Activated T-helper 1 cell treated with anti-CD3 and anti-CD28 coated beads, Interleukin-12 subunit alpha, Interleukin-12 subunit beta, Interleukin-2, Interleukin-4 antibody, amounts not matched to agents 30 ng/mL and 10 ng/mL and 1 ng/mL, durations not matched to agents 14 hours and 24 hours and 36 hours (primary cell): Measurements from ENCODE around the gene PMPCA. TPM values are rescaled to one million over a fixed set of nuclear protein-coding genes. Genes with fewer than 3 reads are reported as not detected.
"Not testable (repeated sequence)": the region's sequence is repeated elsewhere in the genome, so short reads cannot be mapped to it uniquely, and the experiment has no call there.

Experiments used
- DNase-seq: peaks from one replicate; pipeline ENCODE4 v3.0.0; 2021; ENCODE audit warnings: low spot score
- H3K27ac Mint-ChIP-seq: one replicate; pipeline ENCODE4 v1.8.0; 2021; ENCODE audit warnings: mild to moderate bottlenecking, mixed read lengths
- H3K27me3 Mint-ChIP-seq: one replicate; pipeline ENCODE4 v1.8.0; 2022; ENCODE audit warnings: mild to moderate bottlenecking, moderate library complexity, mixed read lengths; ENCODE audit not compliant: insufficient read depth
- H3K36me3 Mint-ChIP-seq: one replicate; pipeline ENCODE4 v1.8.0; 2021; ENCODE audit warnings: low read depth, mixed read lengths
- H3K4me1 Mint-ChIP-seq: one replicate; pipeline ENCODE4 v1.8.0; 2021; ENCODE audit warnings: low read depth, mixed read lengths
- H3K4me3 Mint-ChIP-seq: one replicate; pipeline ENCODE4 v1.8.0; 2021; ENCODE audit warnings: mild to moderate bottlenecking, moderate library complexity, mixed read lengths
- H3K9me3 Mint-ChIP-seq: one replicate; pipeline ENCODE4 v1.8.0; 2021; ENCODE audit warnings: mixed read lengths
- intact Hi-C: fragments of 100-400 bp; cut with micrococcal nuclease; formaldehyde crosslinking; loops from one replicate; pipeline ENCODE4 v1.15.1; 2024
- total RNA-seq: library from RNA; stranded (reverse); gene quantifications from 2 replicates; pipeline ENCODE4 v1.2.3, GENCODE V29; 2022

PMPCA gene
- total RNA-seq, 1 donor from 2014 or later, result 104 TPM

- no peak for DNase-seq
- Mint-ChIP-seq H3K36me3 (peaks cover 53% of the 10 kb centered on the region), H3K4me1 (peaks cover 41% of the 10 kb centered on the region), H3K9me3 (no peaks in the 10 kb centered on the region), H3K27ac (no peak overlapping the region), H3K27me3 (no peaks in the 10 kb centered on the region), H3K4me3 (no peak overlapping the region)
- intact Hi-C loops, result loop anchor here (5.0 kb wide), 1 partner anchor 495 kb away; the partner anchor contains the start of gene CAMSAP1
Measured at GRCh38 chr9:136402067-136402466, 8.4 kb upstream of the PMPCA start.

- H3K4me3 Mint-ChIP-seq, result peak overlapping the region; percentile 65
- peak; percentile 69 for DNase-seq
- peaks cover 56% of the 10 kb centered on the region for H3K36me3 Mint-ChIP-seq
- no peaks in the 10 kb centered on the region for H3K27me3 Mint-ChIP-seq
- intact Hi-C loops, result loop anchor here (5.0 kb wide), 1 partner anchor 496 kb away; the partner anchor contains the start of gene CAMSAP1
- no peaks in the 10 kb centered on the region for H3K9me3 Mint-ChIP-seq
- H3K27ac Mint-ChIP-seq, result peak overlapping the region; percentile 52
- peaks cover 38% of the 10 kb centered on the region for H3K4me1 Mint-ChIP-seq
Measured at GRCh38 chr9:136403538-136403914, 6.9 kb upstream of the PMPCA start.

- intact Hi-C loops, result loop anchor here (5.0 kb wide), 1 partner anchor 497 kb away; the partner anchor contains the start of gene CAMSAP1
- H3K9me3 Mint-ChIP-seq, result no peaks in the 10 kb centered on the region
- peaks cover 3% of the 10 kb centered on the region for H3K27me3 Mint-ChIP-seq
- DNase-seq, result peak; percentile 40
- peak overlapping the region; percentile 65 for H3K4me3 Mint-ChIP-seq
- H3K27ac Mint-ChIP-seq, result peak overlapping the region; percentile 79
- peaks cover 38% of the 10 kb centered on the region for H3K4me1 Mint-ChIP-seq
- H3K36me3 Mint-ChIP-seq, result peaks cover 55% of the 10 kb centered on the region
Measured at GRCh38 chr9:136403915-136404800, 6.3 kb upstream of the PMPCA start.

GRCh38 chr9:136404801-136405136, 5.7 kb upstream of the PMPCA start:
- Mint-ChIP-seq H3K4me1 (peaks cover 39% of the 10 kb centered on the region), H3K36me3 (peaks cover 54% of the 10 kb centered on the region), H3K4me3 (peak overlapping the region; percentile 65), H3K9me3 (no peaks in the 10 kb centered on the region), H3K27ac (peak overlapping the region; percentile 79), H3K27me3 (peaks cover 3% of the 10 kb centered on the region)
- no peak for DNase-seq
- intact Hi-C loops, result loop anchor here (5.0 kb wide), 1 partner anchor 497 kb away; the partner anchor contains the start of gene CAMSAP1

GRCh38 chr9:136405481-136405880, 5.0 kb upstream of the PMPCA start:
- Mint-ChIP-seq H3K4me1 (peaks cover 42% of the 10 kb centered on the region), H3K27me3 (peaks cover 3% of the 10 kb centered on the region), H3K27ac (no peak overlapping the region), H3K9me3 (no peaks in the 10 kb centered on the region), H3K36me3 (peaks cover 54% of the 10 kb centered on the region), H3K4me3 (peak overlapping the region; percentile 11)
- intact Hi-C loops, result no loop called here
- no peak for DNase-seq

- intact Hi-C loops, H3K27me3 Mint-ChIP-seq, H3K27ac Mint-ChIP-seq, DNase-seq, H3K9me3 Mint-ChIP-seq: not testable (repeated sequence)
- H3K4me3 Mint-ChIP-seq, result peak overlapping the region; percentile 11
- H3K36me3 Mint-ChIP-seq, result peaks cover 54% of the 10 kb centered on the region
- H3K4me1 Mint-ChIP-seq, result peaks cover 43% of the 10 kb centered on the region
Measured at GRCh38 chr9:136405904-136406303, 4.6 kb upstream of the PMPCA start.

GRCh38 chr9:136407061-136407460, 3.4 kb upstream of the PMPCA start:
- H3K27me3 Mint-ChIP-seq, H3K27ac Mint-ChIP-seq, DNase-seq, H3K9me3 Mint-ChIP-seq, intact Hi-C loops: not testable (repeated sequence)
- Mint-ChIP-seq H3K36me3 (peaks cover 57% of the 10 kb centered on the region), H3K4me1 (peaks cover 54% of the 10 kb centered on the region), H3K4me3 (peak overlapping the region; percentile 15)

- intact Hi-C loops, result no loop called here
- DNase-seq, result no peak
- Mint-ChIP-seq H3K9me3 (no peaks in the 10 kb centered on the region), H3K36me3 (peaks cover 57% of the 10 kb centered on the region), H3K4me3 (peak overlapping the region; percentile 3), H3K4me1 (peaks cover 51% of the 10 kb centered on the region), H3K27ac (no peak overlapping the region), H3K27me3 (peaks cover 3% of the 10 kb centered on the region)
Measured at GRCh38 chr9:136407911-136408310, 2.5 kb upstream of the PMPCA start.

GRCh38 chr9:136409557-136410455, 652 bp upstream of the PMPCA start:
- H3K4me1 Mint-ChIP-seq, result peaks cover 40% of the 10 kb centered on the region
- peak overlapping the region; percentile 90 for H3K4me3 Mint-ChIP-seq
- DNase-seq, result peak; percentile 9
- intact Hi-C loops, result loop anchor here (1.0 to 2.0 kb wide), 4 partner anchors 10 to 73 kb away; partner anchors contain the start of genes DNLZ, INPP5E, SEC16A and SNAPC4
- H3K27me3 Mint-ChIP-seq, result peaks cover 3% of the 10 kb centered on the region
- H3K9me3 Mint-ChIP-seq, result no peaks in the 10 kb centered on the region
- H3K36me3 Mint-ChIP-seq, result peaks cover 57% of the 10 kb centered on the region
- peak overlapping the region; percentile 92 for H3K27ac Mint-ChIP-seq

GRCh38 chr9:136411378-136411777, 920 bp downstream of the PMPCA start:
- Mint-ChIP-seq H3K4me1 (peaks cover 35% of the 10 kb centered on the region), H3K27me3 (peaks cover 3% of the 10 kb centered on the region), H3K27ac (peak overlapping the region; percentile 94), H3K36me3 (peaks cover 50% of the 10 kb centered on the region), H3K9me3 (no peaks in the 10 kb centered on the region), H3K4me3 (peak overlapping the region; percentile 97)
- no peak for DNase-seq
- intact Hi-C loops, result loop anchor here (2.0 kb wide), 1 partner anchor 71 kb away; the partner anchor contains the start of gene SEC16A

- Mint-ChIP-seq H3K27ac (no peak overlapping the region), H3K4me3 (no peak overlapping the region), H3K27me3 (peaks cover 3% of the 10 kb centered on the region), H3K9me3 (no peaks in the 10 kb centered on the region), H3K36me3 (peaks cover 49% of the 10 kb centered on the region), H3K4me1 (peaks cover 35% of the 10 kb centered on the region)
- intact Hi-C loops, result no loop called here
- DNase-seq, result no peak
Measured at GRCh38 chr9:136412962-136413361, 2.5 kb downstream of the PMPCA start.

GRCh38 chr9:136416427-136416826, 6.0 kb downstream of the PMPCA start:
- no peak for DNase-seq
- no peak overlapping the region for H3K4me3 Mint-ChIP-seq
- intact Hi-C loops, result no loop called here
- H3K27me3 Mint-ChIP-seq, result no peaks in the 10 kb centered on the region
- H3K4me1 Mint-ChIP-seq, result peaks cover 14% of the 10 kb centered on the region
- peaks cover 44% of the 10 kb centered on the region for H3K36me3 Mint-ChIP-seq
- H3K9me3 Mint-ChIP-seq, result no peaks in the 10 kb centered on the region
- H3K27ac Mint-ChIP-seq, result no peak overlapping the region
